Thoracic aorta (tissue), 2 donors: ENCODE results near the gene IFIT2. TPM values are rescaled to one million over a fixed set of nuclear protein-coding genes. Genes with fewer than 3 reads are reported as not detected.

ENCODE experiments used
- ATAC-seq: fragments of 150-250 bp; one replicate; pipeline ENCODE4 v1.8.0; 2017; ENCODE audit warnings: low read depth; ENCODE audit not compliant: insufficient number of reproducible peaks, low FRiP score
- DNase-seq: peaks from one replicate; pipeline ENCODE4 v3.0.0-alpha.2; 2020; ENCODE audit warnings: low spot score
- H3K27ac ChIP-seq, 2 donors: fragments of 200-600 bp; sonication (generic); 1 replicate in 1 of 2; 2 replicates in 1 of 2; pipeline ENCODE4 v1.5.1; 2016; ENCODE audit warnings: mild to moderate bottlenecking in 2 of 2, moderate library complexity in 2 of 2
- H3K27me3 ChIP-seq: fragments of 200-600 bp; sonication (generic); replicated peaks from 2 replicates; pipeline ENCODE4 v1.6.0; 2016; ENCODE audit warnings: mild to moderate bottlenecking; ENCODE audit not compliant: insufficient read depth
- H3K36me3 ChIP-seq: fragments of 200-600 bp; sonication (generic); one replicate; pipeline ENCODE4 v1.5.1; 2016
- H3K4me1 ChIP-seq, 2 donors: fragments of 200-600 bp; sonication (generic); 1 replicate in 1 of 2; 2 replicates in 1 of 2; pipeline versions ENCODE4 v1.5.1 to v1.6.0; 2016; ENCODE audit warnings: low read depth in 2 of 2, mild to moderate bottlenecking in 1 of 2; ENCODE audit not compliant: control insufficient read depth in 1 of 2
- H3K4me3 ChIP-seq: fragments of 200-600 bp; sonication (generic); 2 replicates; pipeline ENCODE4 v1.5.1; 2016; ENCODE audit warnings: mild to moderate bottlenecking
- H3K9me3 ChIP-seq: fragments of 200-600 bp; sonication (generic); 2 replicates; pipeline ENCODE4 v1.5.1; 2016
- CTCF ChIP-seq: fragments of 200-600 bp; sonication (generic); IDR thresholded peaks from one replicate; pipeline ENCODE4 v1.5.1; 2019; ENCODE audit warnings: antibody characterized with exemption
- total RNA-seq, 2 donors: library from RNA; depleted of rRNA; stranded (reverse); fragments of >200 nt; gene quantifications; one replicate each; pipeline versions ENCODE4 v1.1.0 to v1.2.3, GENCODE V29; 2016

The IFIT2 gene
- total RNA-seq, 2 donors from 2014 or later = 5.9 to 17.1 TPM

GRCh38 chr10:89351780-89352597 is 50.1 kb downstream of the IFIT2 start:
- H3K4me1 ChIP-seq = peaks cover 25 to 43% of the 10 kb centered on the region in 2 donors
- H3K4me3 ChIP-seq = peak overlapping the region; percentile 30
- DNase-seq = no peak
- H3K27ac ChIP-seq = peak overlapping the region; percentile 81 to 86
- no peaks in the 10 kb centered on the region for H3K9me3 ChIP-seq
- TF ChIP-seq CTCF = no peak
- peak; percentile 18 for ATAC-seq
- no peaks in the 10 kb centered on the region for H3K36me3 ChIP-seq
- H3K27me3 ChIP-seq = no peaks in the 10 kb centered on the region

GRCh38 chr10:89352802-89353201 is 51.0 kb downstream of the IFIT2 start:
- peak overlapping the region; percentile 81 to 86 for H3K27ac ChIP-seq

GRCh38 chr10:89355394-89355931 is 53.6 kb downstream of the IFIT2 start:
- Histone ChIP-seq H3K36me3 (no peaks in the 10 kb centered on the region), H3K27me3 (no peaks in the 10 kb centered on the region), H3K4me3 (no peak overlapping the region), H3K4me1 (peaks cover 8 to 23% of the 10 kb centered on the region in 2 donors), H3K27ac (no peak overlapping the region), H3K9me3 (no peaks in the 10 kb centered on the region)
- TF ChIP-seq CTCF = no peak
- ATAC-seq = no peak
- no peak for DNase-seq

More at GRCh38 chr10:89352802-89353201, 51.0 kb downstream of the IFIT2 start:
- Histone ChIP-seq H3K9me3 (no peaks in the 10 kb centered on the region), H3K36me3 (no peaks in the 10 kb centered on the region), H3K27me3 (no peaks in the 10 kb centered on the region), H3K4me3 (no peak overlapping the region), H3K4me1 (peaks cover 20 to 37% of the 10 kb centered on the region in 2 donors)
- no peak for DNase-seq
- ATAC-seq = no peak
- TF ChIP-seq CTCF = no peak

- no peaks in the 10 kb centered on the region for H3K27me3 ChIP-seq
- H3K4me3 ChIP-seq = no peak overlapping the region
- no peaks in the 10 kb centered on the region for H3K36me3 ChIP-seq
- ATAC-seq (no peak), DNase-seq (no peak)
- H3K4me1 ChIP-seq = peaks cover 0 to 7% of the 10 kb centered on the region in 2 donors
- no peak overlapping the region for H3K27ac ChIP-seq
- no peaks in the 10 kb centered on the region for H3K9me3 ChIP-seq
- TF ChIP-seq CTCF = no peak
Measured at GRCh38 chr10:89357096-89357495, 55.2 kb downstream of the IFIT2 start.

GRCh38 chr10:89357975-89358374 is 56.1 kb downstream of the IFIT2 start:
- Histone ChIP-seq H3K27me3 (no peaks in the 10 kb centered on the region), H3K9me3 (no peaks in the 10 kb centered on the region), H3K4me3 (no peak overlapping the region), H3K27ac (no peak overlapping the region), H3K4me1 (no peaks in the 10 kb centered on the region), H3K36me3 (no peaks in the 10 kb centered on the region)
- DNase-seq = no peak
- ATAC-seq = no peak
- no peak for TF ChIP-seq CTCF

Other genes with a start within 250 kb of the IFIT2 start
- 1 to 10 TPM; 2.7 to 5.6 TPM for gene CH25H, start 94.7 kb upstream of the IFIT2 start, total RNA-seq
- gene LIPA, start 50.3 kb upstream of the IFIT2 start, total RNA-seq = 10 to 100 TPM; 39.7 to 44.2 TPM
- gene IFIT3, start 26.0 kb downstream of the IFIT2 start, total RNA-seq = 10 to 100 TPM in 1 of 2 donors, 1 to 10 TPM in 1; 9.6 to 22.7 TPM
- not detected for gene IFIT1B, start 76.0 kb downstream of the IFIT2 start, total RNA-seq
- 10 to 100 TPM in 1 of 2 donors, 1 to 10 TPM in 1; 9.0 to 44.3 TPM for gene IFIT1, start 90.6 kb downstream of the IFIT2 start, total RNA-seq
- 10 to 100 TPM; 19.5 to 24.8 TPM for gene IFIT5, start 112.5 kb downstream of the IFIT2 start, total RNA-seq
- 1 to 10 TPM; 1.2 to 1.5 TPM for gene SLC16A12, start 233.5 kb downstream of the IFIT2 start, total RNA-seq